ENCODE data around the gene NPC1L1.

NPC1L1 gene

GRCh38 chr7:44477063-44477830 lies 63.9 kb downstream of the NPC1L1 start:
- DNase-seq (ENCODE audit: insufficient read length, low spot score): no peak
- TF ChIP-seq, protein P1, sequence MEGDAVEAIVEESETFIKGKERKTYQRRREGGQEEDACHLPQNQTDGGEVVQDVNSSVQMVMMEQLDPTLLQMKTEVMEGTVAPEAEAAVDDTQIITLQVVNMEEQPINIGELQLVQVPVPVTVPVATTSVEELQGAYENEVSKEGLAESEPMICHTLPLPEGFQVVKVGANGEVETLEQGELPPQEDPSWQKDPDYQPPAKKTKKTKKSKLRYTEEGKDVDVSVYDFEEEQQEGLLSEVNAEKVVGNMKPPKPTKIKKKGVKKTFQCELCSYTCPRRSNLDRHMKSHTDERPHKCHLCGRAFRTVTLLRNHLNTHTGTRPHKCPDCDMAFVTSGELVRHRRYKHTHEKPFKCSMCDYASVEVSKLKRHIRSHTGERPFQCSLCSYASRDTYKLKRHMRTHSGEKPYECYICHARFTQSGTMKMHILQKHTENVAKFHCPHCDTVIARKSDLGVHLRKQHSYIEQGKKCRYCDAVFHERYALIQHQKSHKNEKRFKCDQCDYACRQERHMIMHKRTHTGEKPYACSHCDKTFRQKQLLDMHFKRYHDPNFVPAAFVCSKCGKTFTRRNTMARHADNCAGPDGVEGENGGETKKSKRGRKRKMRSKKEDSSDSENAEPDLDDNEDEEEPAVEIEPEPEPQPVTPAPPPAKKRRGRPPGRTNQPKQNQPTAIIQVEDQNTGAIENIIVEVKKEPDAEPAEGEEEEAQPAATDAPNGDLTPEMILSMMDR (IDR thresholded peaks at IDR 0.05; ENCODE audit: insufficient read depth, missing control alignments): peak; percentile 90
- peak; percentile 61 for FAIRE-seq

DNA sequence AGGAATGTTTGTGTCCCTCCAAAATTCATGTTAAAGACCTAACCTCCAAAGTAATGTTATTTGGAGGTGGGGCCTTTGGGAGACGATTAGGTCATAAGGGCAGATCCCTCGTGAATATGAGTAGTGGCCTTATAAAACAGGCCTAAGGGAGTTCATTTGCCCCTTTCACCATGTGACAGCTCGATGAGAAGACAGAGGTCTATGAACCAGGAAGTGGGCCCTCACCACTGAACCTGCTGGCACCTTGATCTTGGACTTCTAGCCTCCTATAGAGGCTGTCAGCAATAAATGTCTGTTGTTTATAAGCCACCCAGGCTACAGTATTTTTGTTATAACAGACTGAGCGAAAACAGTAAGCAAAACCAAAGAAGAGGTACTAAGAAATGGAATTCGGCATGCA lies 64.8 kb downstream of the NPC1L1 start:
- TF ChIP-seq, protein P1 (IDR thresholded peaks at IDR 0.05; ENCODE audit: insufficient read depth, missing control alignments): no peak
- DNase-seq (ENCODE audit: insufficient read length, low spot score): no peak
- no peak for FAIRE-seq

- TF ChIP-seq, protein P1 (IDR thresholded peaks at IDR 0.05; ENCODE audit: insufficient read depth, missing control alignments): no peak
- DNase-seq (ENCODE audit: insufficient read length, low spot score) (no peak), FAIRE-seq (no peak)
These were observed 67.8 kb downstream of the NPC1L1 start for GRCh38 chr7:44473295-44473694.

DNA sequence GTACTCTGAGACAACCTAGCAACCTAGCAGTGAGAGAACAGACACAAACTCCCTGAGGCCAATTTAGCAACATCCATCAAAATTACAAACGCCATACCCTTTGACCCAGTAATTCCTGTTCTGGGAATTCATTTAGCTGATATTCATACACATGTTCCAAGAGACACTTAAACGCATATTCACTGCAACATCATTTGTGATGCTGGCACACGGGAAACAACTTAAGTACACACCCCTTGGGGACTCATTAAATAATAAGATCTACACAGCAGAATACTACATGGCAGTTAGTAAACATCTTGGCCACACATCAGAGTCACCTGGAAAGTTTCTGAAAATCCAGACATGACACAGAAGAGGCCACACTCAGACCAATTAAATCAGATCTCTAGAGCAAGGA lies 68.3 kb downstream of the NPC1L1 start:
- TF ChIP-seq, protein P1 (IDR thresholded peaks at IDR 0.05; ENCODE audit: insufficient read depth, missing control alignments): no peak
- FAIRE-seq (no peak), DNase-seq (ENCODE audit: insufficient read length, low spot score) (no peak)

GRCh38 chr7:44471850-44472249 lies 69.3 kb downstream of the NPC1L1 start:
- FAIRE-seq: no peak
- DNase-seq (ENCODE audit: insufficient read length, low spot score): no peak
- TF ChIP-seq, protein P1 (IDR thresholded peaks at IDR 0.05; ENCODE audit: insufficient read depth, missing control alignments): no peak

GRCh38 chr7:44471436-44471835 lies 69.7 kb downstream of the NPC1L1 start:
- FAIRE-seq (no peak), DNase-seq (ENCODE audit: insufficient read length, low spot score) (no peak)
- TF ChIP-seq, protein P1 (IDR thresholded peaks at IDR 0.05; ENCODE audit: insufficient read depth, missing control alignments): no peak

DNA sequence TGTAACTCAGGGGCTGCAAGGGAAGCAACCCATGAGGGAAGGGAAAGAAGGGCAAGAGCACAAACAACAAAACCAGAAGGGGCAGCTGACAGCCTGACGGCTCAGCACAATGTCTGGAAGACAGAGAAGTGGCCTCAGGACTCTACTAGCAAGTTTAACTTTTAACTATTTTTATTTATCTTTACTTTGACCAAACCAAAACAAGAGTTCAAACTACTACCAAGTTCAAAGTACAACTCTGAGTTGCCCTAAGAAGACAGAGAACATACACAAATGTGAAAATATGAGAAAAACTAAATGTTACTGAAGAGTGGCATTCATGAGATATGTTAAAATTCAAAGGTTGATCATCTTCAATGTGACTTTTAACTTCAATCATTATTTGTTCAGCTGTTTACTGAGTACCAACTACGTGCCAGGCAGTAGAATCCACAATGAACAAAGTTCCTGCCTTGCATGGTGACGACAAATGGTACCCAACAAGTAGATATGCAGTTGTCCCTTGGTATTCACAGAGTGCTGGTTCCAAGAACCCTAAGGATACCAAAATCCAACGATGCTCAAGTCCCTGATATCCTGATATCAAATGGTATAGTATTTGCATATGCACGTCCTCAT lies 70.4 kb downstream of the NPC1L1 start:
- FAIRE-seq: no peak

More for the DNA sequence above, 70.4 kb downstream of the NPC1L1 start:
- DNase-seq (ENCODE audit: insufficient read length, low spot score): no peak
- TF ChIP-seq, protein P1 (IDR thresholded peaks at IDR 0.05; ENCODE audit: insufficient read depth, missing control alignments): no peak
